ENCODE results near the gene COPB1.

GRCh38 chr11:14435717-14436512 is 63.7 kb downstream of the COPB1 start:
- no peak for TF ChIP-seq CTCF (IDR thresholded peaks at IDR 0.05; ENCODE audit: low read depth, low read length, missing input control)
- no peak for TF ChIP-seq EGR1 (IDR thresholded peaks at IDR 0.05; ENCODE audit: low read depth in 2 of 2)
- no peak for TF ChIP-seq RXRA (IDR thresholded peaks at IDR 0.05)
- TF ChIP-seq RAD21 (IDR thresholded peaks at IDR 0.05): no peak
- no peak for TF ChIP-seq SP1 (IDR thresholded peaks at IDR 0.05)
- no peak for TF ChIP-seq MAX (IDR thresholded peaks at IDR 0.05)
- no peak for TF ChIP-seq TAF1 (conservative IDR thresholded peaks at IDR 0.05)
- TF ChIP-seq GABPA (IDR thresholded peaks at IDR 0.05 in 1 of 2, conservative IDR thresholded peaks at IDR 0.05 in 1 of 2): no peak
- no peak for TF ChIP-seq JUND (IDR thresholded peaks at IDR 0.05)
- TF ChIP-seq ATF3 (IDR thresholded peaks at IDR 0.05): no peak
- TF ChIP-seq YY1 (IDR thresholded peaks at IDR 0.05): no peak
- TF ChIP-seq REST (IDR thresholded peaks at IDR 0.05): no peak
- no peak for TF ChIP-seq FOXA1 (IDR thresholded peaks at IDR 0.05)
- TF ChIP-seq FOXA2 (IDR thresholded peaks at IDR 0.05): no peak
